ENCODE results near the gene RNF151.
"Not testable (repeated sequence)": the region's sequence is repeated elsewhere in the genome, so short reads cannot be mapped to it uniquely, and the experiment has no call there.

The RNF151 gene

GRCh38 chr16:2006317-2006716, 39.7 kb downstream of the RNF151 start:
- no peak for DNase-seq (ENCODE audit: extremely low read depth in 1 of 2, low read depth in 1 of 2)

GRCh38 chr16:2007081-2007836, 40.6 kb downstream of the RNF151 start:
- no peak for DNase-seq (ENCODE audit: extremely low read depth in 1 of 2, low read depth in 1 of 2)

- DNase-seq (ENCODE audit: extremely low read depth in 1 of 2, low read depth in 1 of 2) = no peak
Observed at GRCh38 chr16:2008009-2008526, 41.4 kb downstream of the RNF151 start.

GRCh38 chr16:2008631-2009163, 42.0 kb downstream of the RNF151 start:
- DNase-seq (ENCODE audit: extremely low read depth in 1 of 2, low read depth in 1 of 2) = no peak

GRCh38 chr16:2009164-2009711, 42.6 kb downstream of the RNF151 start:
- DNase-seq (ENCODE audit: extremely low read depth in 1 of 2, low read depth in 1 of 2) = no peak

- peak in 1 of 2 donors; percentile 69 for DNase-seq (ENCODE audit: extremely low read depth in 1 of 2, low read depth in 1 of 2)
Observed at GRCh38 chr16:2009791-2010510, 43.3 kb downstream of the RNF151 start, which contains the start of gene ZNF598. ZNF598 (minus strand) TSS chr16:2009821.

GRCh38 chr16:2011726-2012125, 45.1 kb downstream of the RNF151 start:
- DNase-seq (ENCODE audit: extremely low read depth in 1 of 2, low read depth in 1 of 2) = not testable (repeated sequence)

- DNase-seq (ENCODE audit: extremely low read depth in 1 of 2, low read depth in 1 of 2) = no peak
Observed at GRCh38 chr16:2013527-2013926, 46.9 kb downstream of the RNF151 start.

GRCh38 chr16:2015117-2015946, 48.7 kb downstream of the RNF151 start:
- DNase-seq (ENCODE audit: extremely low read depth in 1 of 2, low read depth in 1 of 2) = no peak

GRCh38 chr16:2015947-2016208, 49.2 kb downstream of the RNF151 start:
- DNase-seq (ENCODE audit: extremely low read depth in 1 of 2, low read depth in 1 of 2) = no peak

GRCh38 chr16:2016407-2016922, 49.8 kb downstream of the RNF151 start:
- no peak for DNase-seq (ENCODE audit: extremely low read depth in 1 of 2, low read depth in 1 of 2)
